GM23338 (cell line): ENCODE results near the gene PHRF1. TPM values are rescaled to one million over a fixed set of nuclear protein-coding genes. Genes with fewer than 3 reads are reported as not detected.

Experiments
- ATAC-seq: fragments of 200-7000 bp; cut with Tn5 transposase; 3 replicates; pipeline ENCODE4 v1.9.1; 2020
- DNase-seq: peaks from one replicate; pipeline ENCODE4 v3.0.0-alpha.2; 2015; ENCODE audit warnings: low spot score
- H2AFZ ChIP-seq: fragments of 200-600 bp; sonication (generic); 2 replicates; pipeline ENCODE4 v1.8.0; 2016; ENCODE audit warnings: antibody characterized with exemption, mild to moderate bottlenecking, moderate library complexity
- H3F3A ChIP-seq: fragments of 200-600 bp; sonication (generic); replicated peaks from 2 replicates; pipeline ENCODE4 v1.8.0; 2017; ENCODE audit warnings: antibody characterized with exemption, mixed run types, low read depth
- H3K27ac ChIP-seq: fragments of 200-600 bp; sonication (generic); 2 replicates; pipeline ENCODE4 v1.6.1; 2016; ENCODE audit warnings: low read depth
- H3K27me3 ChIP-seq: fragments of 200-600 bp; sonication (generic); 2 replicates; pipeline ENCODE4 v1.8.0; 2016; ENCODE audit warnings: mild to moderate bottlenecking, mixed run types, moderate library complexity; ENCODE audit not compliant: insufficient read depth
- H3K36me3 ChIP-seq: fragments of 200-600 bp; sonication (generic); 2 replicates; pipeline ENCODE4 v1.8.0; 2016; ENCODE audit warnings: mild to moderate bottlenecking; ENCODE audit not compliant: insufficient read depth
- H3K4me1 ChIP-seq: fragments of 200-600 bp; sonication (generic); 2 replicates; pipeline ENCODE4 v1.8.0; 2016; ENCODE audit warnings: mild to moderate bottlenecking, moderate library complexity; ENCODE audit not compliant: insufficient read depth
- H3K4me2 ChIP-seq: fragments of 200-600 bp; sonication (generic); 2 replicates; pipeline ENCODE4 v1.7.1; 2017; ENCODE audit warnings: mixed run types
- H3K4me3 ChIP-seq: fragments of 200-600 bp; sonication (generic); 2 replicates; pipeline ENCODE4 v1.6.1; 2016; ENCODE audit warnings: mixed run types
- H3K79me2 ChIP-seq: fragments of 200-600 bp; sonication (generic); replicated peaks from 2 replicates; pipeline ENCODE4 v1.8.0; 2017; ENCODE audit warnings: mild to moderate bottlenecking; ENCODE audit not compliant: insufficient read depth
- H3K9me2 ChIP-seq: fragments of 200-600 bp; sonication (generic); 2 replicates; pipeline ENCODE4 v1.8.0; 2017; ENCODE audit not compliant: insufficient read depth
- H4K20me1 ChIP-seq: fragments of 200-600 bp; sonication (generic); replicated peaks from 2 replicates; pipeline ENCODE4 v1.8.0; 2017; ENCODE audit warnings: mild to moderate bottlenecking; ENCODE audit not compliant: insufficient read depth
- H3K27ac Mint-ChIP-seq: 2 replicates; pipeline ENCODE4 v1.8.0; 2020; ENCODE audit warnings: inconsistent platforms, mild to moderate bottlenecking, moderate library complexity, mixed read lengths
- H3K27me3 Mint-ChIP-seq: 3 replicates; pipeline ENCODE4 v1.8.0; 2022; ENCODE audit warnings: low read depth, mild to moderate bottlenecking, moderate library complexity, mixed read lengths, inconsistent platforms; ENCODE audit not compliant: insufficient read depth, poor library complexity
- H3K36me3 Mint-ChIP-seq: 3 replicates; pipeline ENCODE4 v1.8.0; 2021; ENCODE audit warnings: low read depth, mild to moderate bottlenecking, inconsistent platforms, moderate library complexity, mixed read lengths
- H3K4me1 Mint-ChIP-seq: 3 replicates; pipeline ENCODE4 v1.8.0; 2020; ENCODE audit warnings: mild to moderate bottlenecking, inconsistent platforms, mixed read lengths
- H3K4me3 Mint-ChIP-seq: 3 replicates; pipeline ENCODE4 v1.8.0; 2021; ENCODE audit warnings: moderate library complexity, mild to moderate bottlenecking, inconsistent platforms, mixed read lengths
- H3K9me3 Mint-ChIP-seq: 3 replicates; pipeline ENCODE4 v1.8.0; 2020; ENCODE audit warnings: moderate library complexity, mild to moderate bottlenecking, inconsistent platforms, mixed read lengths
- CREB1 ChIP-seq: fragments of 250-450 bp; sonication (Bioruptor Pico); IDR thresholded peaks from 2 replicates; pipeline ENCODE4 v1.5.0; 2020; ENCODE audit warnings: low read depth, mild to moderate bottlenecking, moderate library complexity
- ETS1 ChIP-seq: IDR thresholded peaks from 2 replicates; pipeline ENCODE4 v1.6.1; 2016; ENCODE audit warnings: antibody characterized with exemption
- EZH2 ChIP-seq: fragments of 200-600 bp; sonication (generic); IDR thresholded peaks from one replicate; pipeline ENCODE4 v1.8.0; 2017; ENCODE audit warnings: antibody characterized with exemption, mild to moderate bottlenecking, low read depth; ENCODE audit not compliant: unreplicated experiment
- EZH2phosphoT487 ChIP-seq: fragments of 200-600 bp; sonication (generic); IDR thresholded peaks from one replicate; pipeline ENCODE4 v1.8.1; 2018; ENCODE audit warnings: antibody characterized with exemption; ENCODE audit not compliant: unreplicated experiment
- JUNB ChIP-seq: IDR thresholded peaks from one replicate; pipeline ENCODE4 v1.6.1; 2016; ENCODE audit warnings: antibody characterized with exemption; ENCODE audit not compliant: unreplicated experiment
- NANOG ChIP-seq: IDR thresholded peaks from 2 replicates; pipeline ENCODE4 v1.6.1; 2016; ENCODE audit warnings: antibody characterized with exemption, borderline replicate concordance
- POLR2AphosphoS5 ChIP-seq: IDR thresholded peaks from 2 replicates; pipeline ENCODE4 v1.6.1; 2016; ENCODE audit warnings: antibody characterized with exemption, low read depth
- REST ChIP-seq: IDR thresholded peaks from one replicate; pipeline ENCODE4 v1.6.1; 2018; ENCODE audit warnings: antibody characterized with exemption; ENCODE audit not compliant: unreplicated experiment
- STAT1 ChIP-seq: IDR thresholded peaks from one replicate; pipeline ENCODE4 v1.6.1; 2016; ENCODE audit warnings: antibody characterized with exemption; ENCODE audit not compliant: unreplicated experiment
- ZNF114 ChIP-seq: fragments of 250-450 bp; sonication (Bioruptor Pico); IDR thresholded peaks from 2 replicates; pipeline ENCODE4 v1.5.0; 2020; ENCODE audit warnings: mild to moderate bottlenecking, moderate library complexity
- ZNF331 ChIP-seq: fragments of 250-450 bp; sonication (Bioruptor Pico); IDR thresholded peaks from 2 replicates; pipeline ENCODE4 v1.5.0; 2020; ENCODE audit warnings: low read depth, mild to moderate bottlenecking, moderate library complexity
- polyA plus RNA-seq: library from polyadenylated mRNA; unstranded; fragments of >200 nt; fragmentation: Nextera tagmentation; extraction: Ambion mirVana; gene quantifications from 2 replicates; pipeline ENCODE4 v1.2.1, GENCODE V29; 2016
- total RNA-seq: library from RNA; depleted of rRNA; stranded (reverse); fragments of >200 nt; shearing (Covaris generic); gene quantifications from 2 replicates; pipeline ENCODE4 v1.2.3, GENCODE V29; 2014
- TF ChIP-seq, protein P1 (sequence below), 2 experiments: fragments of 200-600 bp in 1 of 2; sonication (generic) in 1 of 2; conservative IDR thresholded peaks; 2 replicates each; pipeline versions ENCODE4 v1.5.1 to v1.6.1; 2016 to 2017; ENCODE audit warnings: antibody characterized with exemption in 2 of 2, low read depth in 2 of 2, mild to moderate bottlenecking in 2 of 2, moderate library complexity in 1 of 2
- TF ChIP-seq, protein P2 (sequence below): fragments of 250-450 bp; sonication (Bioruptor Pico); IDR thresholded peaks from 2 replicates; pipeline ENCODE4 v1.5.0; 2020; ENCODE audit warnings: mild to moderate bottlenecking, moderate library complexity

The PHRF1 gene
- total and polyA plus RNA-seq, 2 experiments from 2014 or later, result 11.0 to 45.9 TPM

DNA sequence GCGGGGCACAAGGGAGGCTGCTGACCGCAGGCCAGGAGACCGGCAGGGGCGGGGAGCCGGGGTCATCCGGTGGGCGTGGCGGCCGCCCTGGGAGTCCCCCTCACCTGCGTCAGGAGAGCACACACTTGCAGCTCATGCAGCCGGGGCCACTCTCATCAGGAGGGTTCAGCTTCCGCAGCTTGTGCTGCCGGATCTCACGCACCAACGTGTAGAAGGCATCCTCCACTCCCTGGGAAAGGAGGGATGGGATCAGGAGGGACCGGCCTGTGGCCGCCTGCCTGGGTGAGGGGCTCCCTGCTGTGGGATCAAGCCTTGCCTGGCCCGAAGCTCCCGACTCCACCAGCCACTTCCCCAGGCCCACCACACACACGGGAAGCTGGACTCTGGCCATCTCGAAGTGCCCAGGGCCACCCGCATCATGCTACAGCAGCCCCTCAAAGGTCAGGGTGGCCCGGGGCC, 43.7 kb upstream of the PHRF1 start:
- Histone ChIP-seq H3K27me3 (peaks cover 13% of the 10 kb centered on the region; the same call in 1 of the 2 replicates), H3K4me1 (no peaks in the 10 kb centered on the region), H3K4me3 (no peak overlapping the region), H2AFZ (no peak overlapping the region), H3K36me3 (no peaks in the 10 kb centered on the region), H3K27ac (no peak overlapping the region), H3K79me2 (no peaks in the 10 kb centered on the region; the same call in 1 of the 2 replicates), H4K20me1 (0 out of 2 replicates have a peak, but pooled peaks cover 2% of the 10 kb centered on the region), H3K9me2 (no peaks in the 10 kb centered on the region), H3K4me2 (no peak overlapping the region), H3F3A (peaks cover 11% of the 10 kb centered on the region)
- Mint-ChIP-seq H3K4me3 (no peak overlapping the region), H3K27ac (no peak overlapping the region), H3K36me3 (peaks cover 10% of the 10 kb centered on the region; the same call in 2 of the 3 replicates), H3K4me1 (peaks cover 3% of the 10 kb centered on the region; the same call in 2 of the 3 replicates), H3K9me3 (peaks cover 2% of the 10 kb centered on the region; the same call in 2 of the 3 replicates), H3K27me3 (peaks cover 13% of the 10 kb centered on the region)
- no peak for TF ChIP-seq CREB1 (CRISPR knock-in tag)
- TF ChIP-seq STAT1, result no peak
- no peak for TF ChIP-seq REST
- TF ChIP-seq, protein P1, sequence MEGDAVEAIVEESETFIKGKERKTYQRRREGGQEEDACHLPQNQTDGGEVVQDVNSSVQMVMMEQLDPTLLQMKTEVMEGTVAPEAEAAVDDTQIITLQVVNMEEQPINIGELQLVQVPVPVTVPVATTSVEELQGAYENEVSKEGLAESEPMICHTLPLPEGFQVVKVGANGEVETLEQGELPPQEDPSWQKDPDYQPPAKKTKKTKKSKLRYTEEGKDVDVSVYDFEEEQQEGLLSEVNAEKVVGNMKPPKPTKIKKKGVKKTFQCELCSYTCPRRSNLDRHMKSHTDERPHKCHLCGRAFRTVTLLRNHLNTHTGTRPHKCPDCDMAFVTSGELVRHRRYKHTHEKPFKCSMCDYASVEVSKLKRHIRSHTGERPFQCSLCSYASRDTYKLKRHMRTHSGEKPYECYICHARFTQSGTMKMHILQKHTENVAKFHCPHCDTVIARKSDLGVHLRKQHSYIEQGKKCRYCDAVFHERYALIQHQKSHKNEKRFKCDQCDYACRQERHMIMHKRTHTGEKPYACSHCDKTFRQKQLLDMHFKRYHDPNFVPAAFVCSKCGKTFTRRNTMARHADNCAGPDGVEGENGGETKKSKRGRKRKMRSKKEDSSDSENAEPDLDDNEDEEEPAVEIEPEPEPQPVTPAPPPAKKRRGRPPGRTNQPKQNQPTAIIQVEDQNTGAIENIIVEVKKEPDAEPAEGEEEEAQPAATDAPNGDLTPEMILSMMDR (conservative IDR thresholded peaks at IDR 0.05; ENCODE audit: low read depth in 2 of 2), result no peak
- TF ChIP-seq EZH2phosphoT487, result no peak
- TF ChIP-seq, protein P2, sequence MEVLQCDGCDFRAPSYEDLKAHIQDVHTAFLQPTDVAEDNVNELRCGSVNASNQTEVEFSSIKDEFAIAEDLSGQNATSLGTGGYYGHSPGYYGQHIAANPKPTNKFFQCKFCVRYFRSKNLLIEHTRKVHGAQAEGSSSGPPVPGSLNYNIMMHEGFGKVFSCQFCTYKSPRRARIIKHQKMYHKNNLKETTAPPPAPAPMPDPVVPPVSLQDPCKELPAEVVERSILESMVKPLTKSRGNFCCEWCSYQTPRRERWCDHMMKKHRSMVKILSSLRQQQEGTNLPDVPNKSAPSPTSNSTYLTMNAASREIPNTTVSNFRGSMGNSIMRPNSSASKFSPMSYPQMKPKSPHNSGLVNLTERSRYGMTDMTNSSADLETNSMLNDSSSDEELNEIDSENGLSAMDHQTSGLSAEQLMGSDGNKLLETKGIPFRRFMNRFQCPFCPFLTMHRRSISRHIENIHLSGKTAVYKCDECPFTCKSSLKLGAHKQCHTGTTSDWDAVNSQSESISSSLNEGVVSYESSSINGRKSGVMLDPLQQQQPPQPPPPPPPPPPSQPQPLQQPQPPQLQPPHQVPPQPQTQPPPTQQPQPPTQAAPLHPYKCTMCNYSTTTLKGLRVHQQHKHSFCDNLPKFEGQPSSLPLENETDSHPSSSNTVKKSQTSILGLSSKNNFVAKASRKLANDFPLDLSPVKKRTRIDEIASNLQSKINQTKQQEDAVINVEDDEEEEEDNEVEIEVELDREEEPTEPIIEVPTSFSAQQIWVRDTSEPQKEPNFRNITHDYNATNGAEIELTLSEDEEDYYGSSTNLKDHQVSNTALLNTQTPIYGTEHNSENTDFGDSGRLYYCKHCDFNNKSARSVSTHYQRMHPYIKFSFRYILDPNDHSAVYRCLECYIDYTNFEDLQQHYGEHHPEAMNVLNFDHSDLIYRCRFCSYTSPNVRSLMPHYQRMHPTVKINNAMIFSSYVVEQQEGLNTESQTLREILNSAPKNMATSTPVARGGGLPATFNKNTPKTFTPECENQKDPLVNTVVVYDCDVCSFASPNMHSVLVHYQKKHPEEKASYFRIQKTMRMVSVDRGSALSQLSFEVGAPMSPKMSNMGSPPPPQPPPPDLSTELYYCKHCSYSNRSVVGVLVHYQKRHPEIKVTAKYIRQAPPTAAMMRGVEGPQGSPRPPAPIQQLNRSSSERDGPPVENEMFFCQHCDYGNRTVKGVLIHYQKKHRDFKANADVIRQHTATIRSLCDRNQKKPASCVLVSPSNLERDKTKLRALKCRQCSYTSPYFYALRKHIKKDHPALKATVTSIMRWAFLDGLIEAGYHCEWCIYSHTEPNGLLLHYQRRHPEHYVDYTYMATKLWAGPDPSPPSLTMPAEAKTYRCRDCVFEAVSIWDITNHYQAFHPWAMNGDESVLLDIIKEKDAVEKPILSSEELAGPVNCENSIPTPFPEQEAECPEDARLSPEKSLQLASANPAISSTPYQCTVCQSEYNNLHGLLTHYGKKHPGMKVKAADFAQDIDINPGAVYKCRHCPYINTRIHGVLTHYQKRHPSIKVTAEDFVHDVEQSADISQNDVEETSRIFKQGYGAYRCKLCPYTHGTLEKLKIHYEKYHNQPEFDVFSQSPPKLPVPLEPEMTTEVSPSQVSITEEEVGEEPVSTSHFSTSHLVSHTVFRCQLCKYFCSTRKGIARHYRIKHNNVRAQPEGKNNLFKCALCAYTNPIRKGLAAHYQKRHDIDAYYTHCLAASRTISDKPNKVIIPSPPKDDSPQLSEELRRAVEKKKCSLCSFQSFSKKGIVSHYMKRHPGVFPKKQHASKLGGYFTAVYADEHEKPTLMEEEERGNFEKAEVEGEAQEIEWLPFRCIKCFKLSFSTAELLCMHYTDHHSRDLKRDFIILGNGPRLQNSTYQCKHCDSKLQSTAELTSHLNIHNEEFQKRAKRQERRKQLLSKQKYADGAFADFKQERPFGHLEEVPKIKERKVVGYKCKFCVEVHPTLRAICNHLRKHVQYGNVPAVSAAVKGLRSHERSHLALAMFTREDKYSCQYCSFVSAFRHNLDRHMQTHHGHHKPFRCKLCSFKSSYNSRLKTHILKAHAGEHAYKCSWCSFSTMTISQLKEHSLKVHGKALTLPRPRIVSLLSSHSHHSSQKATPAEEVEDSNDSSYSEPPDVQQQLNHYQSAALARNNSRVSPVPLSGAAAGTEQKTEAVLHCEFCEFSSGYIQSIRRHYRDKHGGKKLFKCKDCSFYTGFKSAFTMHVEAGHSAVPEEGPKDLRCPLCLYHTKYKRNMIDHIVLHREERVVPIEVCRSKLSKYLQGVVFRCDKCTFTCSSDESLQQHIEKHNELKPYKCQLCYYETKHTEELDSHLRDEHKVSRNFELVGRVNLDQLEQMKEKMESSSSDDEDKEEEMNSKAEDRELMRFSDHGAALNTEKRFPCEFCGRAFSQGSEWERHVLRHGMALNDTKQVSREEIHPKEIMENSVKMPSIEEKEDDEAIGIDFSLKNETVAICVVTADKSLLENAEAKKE (CRISPR knock-in tag), result no peak
- no peak for TF ChIP-seq ETS1
- TF ChIP-seq ZNF114 (CRISPR knock-in tag), result no peak
- TF ChIP-seq ZNF331, result no peak
- no peak for TF ChIP-seq NANOG
- TF ChIP-seq POLR2AphosphoS5, result no peak
- TF ChIP-seq EZH2, result no peak
- TF ChIP-seq JUNB, result no peak
- DNase-seq (no peak), ATAC-seq (no peak)
